HUES6 (cell line): ENCODE measurements around the gene PPP1R9A.

Experiments used
- H3K27ac ChIP-seq: 2 replicates; pipeline ENCODE4 v1.7.0; 2013; ENCODE audit warnings: low read depth, mild to moderate bottlenecking, low read length, inconsistent platforms
- H3K27me3 ChIP-seq: 2 replicates; pipeline ENCODE4 v1.6.1; 2013; ENCODE audit warnings: low read length; ENCODE audit not compliant: control insufficient read depth, insufficient read depth
- H3K36me3 ChIP-seq: 2 replicates; pipeline ENCODE4 v1.6.1; 2013; ENCODE audit warnings: low read length; ENCODE audit not compliant: control insufficient read depth, insufficient read depth
- H3K4me1 ChIP-seq: 2 replicates; pipeline ENCODE4 v1.6.1; 2013; ENCODE audit warnings: low read length; ENCODE audit not compliant: control insufficient read depth, insufficient read depth
- H3K4me3 ChIP-seq: 2 replicates; pipeline ENCODE4 v1.5.1; 2013; ENCODE audit warnings: low read depth, low read length
- H3K9ac ChIP-seq: one replicate; pipeline ENCODE4 v1.6.1; 2013; ENCODE audit warnings: mild to moderate bottlenecking, low read length
- H3K9me3 ChIP-seq: 2 replicates; pipeline ENCODE4 v1.6.1; 2013; ENCODE audit warnings: low read depth, low read length; ENCODE audit not compliant: control insufficient read depth, insufficient read depth

Gene PPP1R9A

GRCh38 chr7:95297041-95297440 lies 389.6 kb downstream of the PPP1R9A start:
- Histone ChIP-seq H3K27ac (no peak overlapping the region), H3K9me3 (no peaks in the 10 kb centered on the region), H3K4me3 (no peak overlapping the region), H3K36me3 (no peaks in the 10 kb centered on the region), H3K27me3 (no peaks in the 10 kb centered on the region), H3K9ac (no peak overlapping the region), H3K4me1 (no peaks in the 10 kb centered on the region)

GRCh38 chr7:95298091-95298490 lies 390.7 kb downstream of the PPP1R9A start:
- H3K36me3 ChIP-seq: no peaks in the 10 kb centered on the region
- H3K27ac ChIP-seq: no peak overlapping the region
- H3K4me3 ChIP-seq: no peak overlapping the region
- H3K4me1 ChIP-seq: no peaks in the 10 kb centered on the region
- no peaks in the 10 kb centered on the region for H3K9me3 ChIP-seq
- H3K9ac ChIP-seq: no peak overlapping the region
- H3K27me3 ChIP-seq: no peaks in the 10 kb centered on the region

- Histone ChIP-seq H3K4me3 (no peak overlapping the region), H3K27ac (no peak overlapping the region), H3K36me3 (no peaks in the 10 kb centered on the region), H3K27me3 (no peaks in the 10 kb centered on the region), H3K9me3 (no peaks in the 10 kb centered on the region), H3K4me1 (no peaks in the 10 kb centered on the region), H3K9ac (no peak overlapping the region)
These were observed 395.9 kb downstream of the PPP1R9A start for GRCh38 chr7:95303013-95303905.

GRCh38 chr7:95304990-95305389 lies 397.6 kb downstream of the PPP1R9A start:
- no peaks in the 10 kb centered on the region for H3K9me3 ChIP-seq
- H3K36me3 ChIP-seq: no peaks in the 10 kb centered on the region
- no peak overlapping the region for H3K4me3 ChIP-seq
- H3K27ac ChIP-seq: no peak overlapping the region
- H3K4me1 ChIP-seq: no peaks in the 10 kb centered on the region
- H3K9ac ChIP-seq: no peak overlapping the region
- no peaks in the 10 kb centered on the region for H3K27me3 ChIP-seq

GRCh38 chr7:95309951-95310350 lies 402.6 kb downstream of the PPP1R9A start:
- Histone ChIP-seq H3K27me3 (no peaks in the 10 kb centered on the region), H3K36me3 (no peaks in the 10 kb centered on the region), H3K9ac (no peak overlapping the region), H3K4me1 (no peaks in the 10 kb centered on the region), H3K4me3 (no peak overlapping the region), H3K9me3 (no peaks in the 10 kb centered on the region), H3K27ac (no peak overlapping the region)

- Histone ChIP-seq H3K9ac (no peak overlapping the region), H3K27me3 (no peaks in the 10 kb centered on the region), H3K27ac (no peak overlapping the region), H3K36me3 (no peaks in the 10 kb centered on the region), H3K4me3 (no peak overlapping the region), H3K4me1 (no peaks in the 10 kb centered on the region), H3K9me3 (no peaks in the 10 kb centered on the region)
These were observed 404.0 kb downstream of the PPP1R9A start for GRCh38 chr7:95311389-95311788.

GRCh38 chr7:95312561-95312960 lies 405.2 kb downstream of the PPP1R9A start:
- Histone ChIP-seq H3K4me3 (no peak overlapping the region), H3K9ac (no peak overlapping the region), H3K4me1 (no peaks in the 10 kb centered on the region), H3K36me3 (no peaks in the 10 kb centered on the region), H3K9me3 (no peaks in the 10 kb centered on the region), H3K27me3 (no peaks in the 10 kb centered on the region), H3K27ac (no peak overlapping the region)

- no peaks in the 10 kb centered on the region for H3K9me3 ChIP-seq
- H3K4me1 ChIP-seq: no peaks in the 10 kb centered on the region
- no peak overlapping the region for H3K9ac ChIP-seq
- H3K36me3 ChIP-seq: no peaks in the 10 kb centered on the region
- H3K27me3 ChIP-seq: no peaks in the 10 kb centered on the region
- no peak overlapping the region for H3K27ac ChIP-seq
- no peak overlapping the region for H3K4me3 ChIP-seq
These were observed 409.2 kb downstream of the PPP1R9A start for GRCh38 chr7:95316588-95316987.

GRCh38 chr7:95317546-95317945 lies 410.2 kb downstream of the PPP1R9A start:
- Histone ChIP-seq H3K9ac (no peak overlapping the region), H3K27ac (no peak overlapping the region), H3K27me3 (no peaks in the 10 kb centered on the region), H3K4me1 (no peaks in the 10 kb centered on the region), H3K36me3 (no peaks in the 10 kb centered on the region), H3K9me3 (no peaks in the 10 kb centered on the region), H3K4me3 (no peak overlapping the region)

- Histone ChIP-seq H3K4me1 (no peaks in the 10 kb centered on the region), H3K27me3 (no peaks in the 10 kb centered on the region), H3K9ac (no peak overlapping the region), H3K4me3 (no peak overlapping the region), H3K36me3 (no peaks in the 10 kb centered on the region), H3K27ac (no peak overlapping the region), H3K9me3 (no peaks in the 10 kb centered on the region)
These were observed 410.6 kb downstream of the PPP1R9A start for GRCh38 chr7:95317966-95318365.

- H3K9ac ChIP-seq: no peak overlapping the region
- H3K4me1 ChIP-seq: no peaks in the 10 kb centered on the region; the same call in 1 of the 2 replicates
- no peaks in the 10 kb centered on the region for H3K9me3 ChIP-seq
- H3K27me3 ChIP-seq: peaks cover 1% of the 10 kb centered on the region; the same call in 1 of the 2 replicates
- H3K4me3 ChIP-seq: no peak overlapping the region
- no peak overlapping the region for H3K27ac ChIP-seq
- H3K36me3 ChIP-seq: no peaks in the 10 kb centered on the region
These were observed 411.2 kb downstream of the PPP1R9A start for GRCh38 chr7:95318501-95319100.
